Esophagus muscularis mucosa (tissue), 4 donors: Measurements from ENCODE around the gene IGF1R.

Source experiments
- EP300 ChIP-seq: sonication (generic); formaldehyde crosslinking; IDR thresholded peaks from one replicate; pipeline ENCODE4 v1.6.1; 2017; ENCODE audit warnings: antibody characterized with exemption
- POLR2A ChIP-seq: fragments of 450-650 bp; IDR thresholded peaks from one replicate; pipeline ENCODE4 v1.6.1; 2017; ENCODE audit warnings: antibody characterized with exemption, moderate library complexity, mild to moderate bottlenecking, low read depth
- POLR2AphosphoS5 ChIP-seq, 2 donors: sonication (generic); formaldehyde crosslinking; IDR thresholded peaks; one replicate each; pipeline ENCODE4 v1.6.1; 2017; ENCODE audit warnings: antibody characterized with exemption in 2 of 2
- TF ChIP-seq, protein P1 (sequence below), 3 experiments: fragments of 200-600 bp in 2 of 3; fragments of 450-650 bp in 1 of 3; sonication (generic) in 2 of 3; IDR thresholded peaks; one replicate each; pipeline ENCODE4 v1.5.1; 2017 to 2019; ENCODE audit warnings: antibody characterized with exemption in 3 of 3, mild to moderate bottlenecking in 2 of 3, moderate library complexity in 1 of 3

DNA sequence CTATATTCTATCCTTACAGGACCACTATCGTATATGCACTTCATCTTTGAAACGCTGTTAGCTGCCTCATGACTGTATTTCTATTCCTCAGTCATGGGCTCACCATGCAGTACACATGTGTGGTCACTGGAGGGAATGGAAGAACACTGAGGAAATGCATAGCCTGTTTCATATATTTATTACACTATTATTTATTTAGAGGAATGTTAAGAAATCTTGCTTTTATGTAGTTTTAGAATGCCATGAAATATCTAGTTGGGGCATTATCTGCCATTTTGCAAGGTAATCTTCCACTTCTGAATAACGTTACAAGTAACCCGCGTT, 155.7 kb downstream of the IGF1R start:
- TF ChIP-seq, protein P1, sequence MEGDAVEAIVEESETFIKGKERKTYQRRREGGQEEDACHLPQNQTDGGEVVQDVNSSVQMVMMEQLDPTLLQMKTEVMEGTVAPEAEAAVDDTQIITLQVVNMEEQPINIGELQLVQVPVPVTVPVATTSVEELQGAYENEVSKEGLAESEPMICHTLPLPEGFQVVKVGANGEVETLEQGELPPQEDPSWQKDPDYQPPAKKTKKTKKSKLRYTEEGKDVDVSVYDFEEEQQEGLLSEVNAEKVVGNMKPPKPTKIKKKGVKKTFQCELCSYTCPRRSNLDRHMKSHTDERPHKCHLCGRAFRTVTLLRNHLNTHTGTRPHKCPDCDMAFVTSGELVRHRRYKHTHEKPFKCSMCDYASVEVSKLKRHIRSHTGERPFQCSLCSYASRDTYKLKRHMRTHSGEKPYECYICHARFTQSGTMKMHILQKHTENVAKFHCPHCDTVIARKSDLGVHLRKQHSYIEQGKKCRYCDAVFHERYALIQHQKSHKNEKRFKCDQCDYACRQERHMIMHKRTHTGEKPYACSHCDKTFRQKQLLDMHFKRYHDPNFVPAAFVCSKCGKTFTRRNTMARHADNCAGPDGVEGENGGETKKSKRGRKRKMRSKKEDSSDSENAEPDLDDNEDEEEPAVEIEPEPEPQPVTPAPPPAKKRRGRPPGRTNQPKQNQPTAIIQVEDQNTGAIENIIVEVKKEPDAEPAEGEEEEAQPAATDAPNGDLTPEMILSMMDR (IDR thresholded peaks at IDR 0.05): no peak
- TF ChIP-seq EP300 (no peak), POLR2A (no peak), POLR2AphosphoS5 (IDR thresholded peaks at IDR 0.05) (no peak)
